SJSA1 (cell line): Measurements from ENCODE around the gene CHST6. TPM values are rescaled to one million over a fixed set of nuclear protein-coding genes. Genes with fewer than 3 reads are reported as not detected.
"Not testable (repeated sequence)": the region's sequence is repeated elsewhere in the genome, so short reads cannot be mapped to it uniquely, and the experiment has no call there.

ENCODE experiments used
- DNase-seq, 2 experiments: peaks; one replicate each; pipeline ENCODE4 v3.0.0-alpha.2; 2015 to 2020; ENCODE audit warnings: low spot score in 2 of 2, low read depth in 1 of 2
- H3K27ac ChIP-seq: fragments of 250-450 bp; sonication (Bioruptor Pico); 2 replicates; pipeline ENCODE4 v1.5.1; 2020; ENCODE audit warnings: mild to moderate bottlenecking, moderate library complexity
- H3K27me3 ChIP-seq: fragments of 250-450 bp; sonication (Bioruptor Pico); replicated peaks from 2 replicates; pipeline ENCODE4 v1.5.1; 2020; ENCODE audit warnings: mild to moderate bottlenecking, moderate library complexity
- H3K36me3 ChIP-seq: fragments of 250-450 bp; sonication (Bioruptor Pico); 2 replicates; pipeline ENCODE4 v1.5.1; 2020; ENCODE audit warnings: mild to moderate bottlenecking
- H3K4me1 ChIP-seq: fragments of 250-450 bp; sonication (Bioruptor Pico); replicated peaks from 2 replicates; pipeline ENCODE4 v1.6.1; 2021; ENCODE audit warnings: mild to moderate bottlenecking
- H3K4me3 ChIP-seq: fragments of 250-450 bp; sonication (Bioruptor Pico); 2 replicates; pipeline ENCODE4 v1.5.1; 2020; ENCODE audit warnings: mild to moderate bottlenecking
- H3K9me3 ChIP-seq: fragments of 250-450 bp; sonication (Bioruptor Pico); replicated peaks from 2 replicates; pipeline ENCODE4 v1.5.1; 2020; ENCODE audit warnings: mild to moderate bottlenecking
- total RNA-seq: library from RNA; depleted of rRNA; stranded (reverse); fragments of >200 nt; shearing (Covaris generic); gene quantifications from 2 replicates; pipeline ENCODE4 v1.2.3, GENCODE V29; 2014

CHST6 gene
- total RNA-seq, 1 experiment from 2014 or later = not detected

DNA sequence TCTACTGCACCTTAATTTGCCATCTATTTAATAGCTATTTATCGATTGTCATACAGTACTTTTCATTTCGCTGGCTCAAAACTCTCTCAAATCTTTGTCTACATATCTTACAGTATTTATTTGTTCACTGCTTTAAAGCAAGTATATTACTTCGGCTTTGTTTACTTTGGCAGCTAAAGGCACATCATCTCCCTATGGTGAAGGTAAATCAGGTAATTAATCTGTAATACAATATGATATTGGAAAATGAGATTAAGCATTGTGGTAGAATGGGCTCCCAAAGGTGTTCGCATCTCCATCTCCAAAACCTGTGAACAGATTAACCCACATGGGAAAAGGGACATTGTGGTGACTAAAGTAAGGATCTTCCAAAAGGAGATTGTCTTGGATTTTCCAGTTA lies 37.2 kb downstream of the CHST6 start:
- H3K27me3 ChIP-seq = no peaks in the 10 kb centered on the region
- DNase-seq = no peak
- H3K27ac ChIP-seq = no peak overlapping the region

DNA sequence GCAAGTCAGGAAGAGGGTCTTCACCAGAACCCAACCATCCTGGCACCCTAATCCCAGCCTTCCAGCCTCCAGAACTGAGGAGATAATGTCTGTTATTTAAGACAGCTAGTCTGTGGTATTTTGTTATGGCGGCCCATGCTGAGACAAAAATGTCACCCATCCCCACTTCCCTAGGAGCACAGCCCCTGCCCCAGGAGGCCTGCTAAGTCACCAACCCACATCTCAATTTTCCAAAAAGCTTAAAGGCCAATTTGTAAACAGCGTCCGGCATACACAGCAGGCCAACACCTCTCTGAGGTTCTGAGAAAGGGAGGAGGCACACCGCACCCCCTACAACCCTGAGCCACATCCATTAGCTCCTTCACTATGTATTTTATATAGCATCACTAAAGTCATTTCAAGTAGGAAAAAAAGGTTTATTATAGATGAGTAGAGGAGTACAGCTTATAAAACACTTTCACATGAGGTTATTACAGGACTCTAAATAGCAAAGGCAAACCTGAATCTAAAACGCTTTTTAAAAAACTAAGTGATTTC lies 37.7 kb downstream of the CHST6 start:
- Histone ChIP-seq H3K27me3 (no peaks in the 10 kb centered on the region), H3K4me3 (no peak overlapping the region), H3K27ac (no peak overlapping the region), H3K9me3 (no peaks in the 10 kb centered on the region), H3K4me1 (0 out of 2 replicates have a peak, but pooled peaks cover 3% of the 10 kb centered on the region), H3K36me3 (no peaks in the 10 kb centered on the region; the same call in 1 of the 2 replicates)
- no peak for DNase-seq

More for the DNA sequence above, 37.2 kb downstream of the CHST6 start:
- H3K4me3 ChIP-seq = no peak overlapping the region
- peaks cover 6% of the 10 kb centered on the region; the same call in 1 of the 2 replicates for H3K4me1 ChIP-seq
- no peaks in the 10 kb centered on the region; the same call in 1 of the 2 replicates for H3K36me3 ChIP-seq
- no peaks in the 10 kb centered on the region for H3K9me3 ChIP-seq

DNA sequence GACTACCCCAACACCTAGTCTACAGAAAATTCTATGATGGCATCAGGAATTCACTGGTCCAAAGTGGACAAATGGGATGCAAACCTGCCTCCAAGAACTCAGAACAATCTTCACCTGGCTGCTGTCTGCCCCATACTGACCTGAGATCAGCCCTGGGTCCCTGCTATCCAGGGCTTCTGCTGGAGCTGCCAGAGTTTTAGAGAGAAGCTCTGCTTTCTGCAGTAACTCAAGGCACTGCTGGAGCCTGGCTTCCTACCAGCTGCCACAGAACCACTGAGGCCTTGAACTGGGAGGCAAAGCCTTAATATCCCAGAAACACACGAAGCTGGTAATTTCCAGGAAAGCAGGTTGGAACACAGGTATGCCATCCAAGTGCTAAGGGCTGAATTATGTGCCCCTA lies 38.3 kb downstream of the CHST6 start:
- Histone ChIP-seq H3K4me1 (0 out of 2 replicates have a peak, but pooled peaks cover 3% of the 10 kb centered on the region), H3K27me3 (no peaks in the 10 kb centered on the region), H3K36me3 (no peaks in the 10 kb centered on the region; the same call in 1 of the 2 replicates), H3K4me3 (no peak overlapping the region), H3K27ac (no peak overlapping the region), H3K9me3 (no peaks in the 10 kb centered on the region)
- DNase-seq = no peak

DNA sequence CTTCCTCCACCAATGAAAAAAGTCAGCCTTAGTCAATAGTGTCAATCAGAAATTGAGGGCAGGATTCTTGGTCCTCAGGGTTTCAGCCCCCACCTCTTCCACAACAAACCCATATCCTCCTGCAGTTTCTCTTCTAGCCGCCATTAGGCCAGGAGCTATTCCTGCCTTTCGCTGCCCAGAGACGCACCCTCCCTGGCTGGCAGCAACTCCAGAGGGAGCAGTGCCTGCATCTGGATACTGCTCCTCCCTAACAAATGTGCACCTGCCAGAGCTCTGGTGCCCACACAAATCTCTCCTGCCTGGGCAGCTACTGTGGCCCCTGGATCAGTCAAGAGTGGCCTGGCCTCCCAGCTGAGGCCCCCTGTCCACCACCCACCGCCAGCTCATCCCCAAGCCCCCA lies 38.8 kb downstream of the CHST6 start:
- not testable (repeated sequence) for H3K4me3 ChIP-seq, H3K4me1 ChIP-seq, H3K27me3 ChIP-seq, H3K27ac ChIP-seq, H3K36me3 ChIP-seq, H3K9me3 ChIP-seq, DNase-seq

DNA sequence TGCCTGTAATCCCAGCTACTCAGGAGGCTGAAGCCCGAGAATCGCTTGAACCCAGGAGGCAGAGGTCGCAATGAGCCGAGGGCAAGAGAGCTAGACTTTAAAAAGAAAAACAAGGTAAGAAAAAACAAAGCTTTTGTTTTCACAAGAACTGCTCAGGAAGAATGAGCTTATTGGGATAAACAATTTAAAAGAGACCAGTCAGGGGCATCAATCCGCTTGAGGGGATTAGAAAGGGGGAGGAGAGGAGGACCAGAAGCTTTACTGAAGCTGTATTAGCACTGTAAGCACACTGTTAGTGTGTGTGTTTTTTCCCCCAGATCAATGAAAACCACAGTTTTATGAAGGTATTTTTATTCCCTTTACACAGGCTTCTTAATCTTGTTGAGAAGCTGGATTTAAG lies 39.6 kb downstream of the CHST6 start:
- no peaks in the 10 kb centered on the region for H3K27me3 ChIP-seq
- no peaks in the 10 kb centered on the region for H3K9me3 ChIP-seq
- peaks cover 7% of the 10 kb centered on the region for H3K36me3 ChIP-seq
- H3K4me3 ChIP-seq = no peak overlapping the region
- no peak overlapping the region for H3K27ac ChIP-seq
- H3K4me1 ChIP-seq = no peaks in the 10 kb centered on the region
- no peak for DNase-seq

DNA sequence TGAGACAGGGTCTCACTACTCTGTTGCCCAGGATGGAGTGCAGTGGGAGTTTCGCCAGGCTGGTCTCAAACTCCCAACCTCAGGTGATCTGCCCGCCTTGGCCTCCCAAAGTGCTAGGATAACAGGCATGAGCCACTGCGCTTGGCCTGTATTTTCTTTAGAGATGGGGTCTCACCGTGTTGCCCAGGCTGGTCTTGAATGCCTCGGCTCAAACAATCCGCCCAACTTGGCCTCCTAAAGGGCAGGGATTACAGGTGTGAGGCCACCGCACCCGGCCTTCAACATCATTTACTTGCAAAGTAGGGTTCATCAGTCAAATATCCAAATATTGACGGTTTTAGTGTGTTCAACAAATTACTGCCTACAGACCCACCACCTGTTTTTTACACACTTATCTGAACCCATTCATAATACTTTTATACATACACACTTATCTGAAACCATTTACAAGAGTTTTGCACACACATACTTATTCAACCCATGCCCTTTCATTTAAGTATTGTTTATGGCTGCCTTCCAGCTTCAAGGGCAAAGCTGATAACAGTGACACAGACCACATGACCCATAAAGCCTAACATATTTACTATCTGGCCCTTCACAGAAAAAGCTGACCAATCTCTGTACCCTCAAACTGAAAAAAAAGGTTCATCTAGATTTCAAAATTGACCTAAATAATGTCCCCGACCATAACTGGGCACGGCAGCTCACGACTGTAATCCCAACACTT lies 42.6 kb downstream of the CHST6 start:
- H3K27me3 ChIP-seq = no peaks in the 10 kb centered on the region
- H3K27ac ChIP-seq = no peak overlapping the region
- H3K36me3 ChIP-seq = peaks cover 16% of the 10 kb centered on the region
- DNase-seq = no peak
- H3K4me1 ChIP-seq = no peaks in the 10 kb centered on the region
- no peak overlapping the region for H3K4me3 ChIP-seq
- no peaks in the 10 kb centered on the region for H3K9me3 ChIP-seq

DNA sequence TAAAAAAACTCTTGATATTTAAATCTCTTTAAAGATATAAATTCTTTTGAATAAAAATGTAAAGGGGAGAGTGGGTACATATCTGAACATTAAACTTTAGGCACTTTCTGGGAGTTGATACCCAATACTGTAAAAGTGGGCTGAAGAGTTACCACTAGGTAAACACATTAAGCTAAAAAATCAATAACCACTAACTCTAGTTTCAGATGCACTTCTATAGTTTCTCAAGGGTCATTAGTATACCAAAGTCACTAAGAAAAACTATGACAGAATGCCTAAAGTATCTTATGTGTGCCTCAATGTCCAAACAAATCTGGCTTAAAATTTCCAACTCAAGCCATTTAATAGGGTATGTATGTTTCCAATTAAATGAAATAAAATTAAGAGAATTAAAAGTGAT lies 48.8 kb downstream of the CHST6 start:
- Histone ChIP-seq H3K9me3 (no peaks in the 10 kb centered on the region), H3K4me3 (no peak overlapping the region), H3K27ac (no peak overlapping the region), H3K36me3 (peaks cover 23% of the 10 kb centered on the region), H3K4me1 (no peaks in the 10 kb centered on the region), H3K27me3 (no peaks in the 10 kb centered on the region)
- DNase-seq = no peak

DNA sequence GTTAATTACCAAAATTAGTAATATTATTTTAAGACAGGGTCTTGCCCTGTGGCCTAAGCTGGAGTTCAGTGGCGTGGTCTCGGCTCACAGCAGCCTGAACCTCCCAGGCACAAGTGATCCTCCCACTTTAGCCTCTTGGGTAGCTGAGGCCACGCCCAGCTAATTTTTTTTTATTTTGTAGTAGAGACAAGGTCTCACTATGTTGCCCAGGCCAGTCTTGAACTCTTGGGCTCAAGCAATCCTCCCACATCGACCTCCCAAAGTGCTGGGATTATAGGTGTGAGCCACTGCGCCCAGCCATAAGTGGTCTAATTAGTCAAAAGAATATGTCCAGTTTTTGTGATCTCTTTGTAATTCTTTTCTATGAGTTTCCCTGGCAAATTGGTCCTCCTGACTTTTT lies 49.9 kb downstream of the CHST6 start:
- no peak for DNase-seq
- no peaks in the 10 kb centered on the region for H3K4me1 ChIP-seq
- no peaks in the 10 kb centered on the region for H3K27me3 ChIP-seq
- H3K9me3 ChIP-seq = no peaks in the 10 kb centered on the region
- H3K27ac ChIP-seq = no peak overlapping the region
- no peak overlapping the region for H3K4me3 ChIP-seq
- peaks cover 14% of the 10 kb centered on the region for H3K36me3 ChIP-seq

DNA sequence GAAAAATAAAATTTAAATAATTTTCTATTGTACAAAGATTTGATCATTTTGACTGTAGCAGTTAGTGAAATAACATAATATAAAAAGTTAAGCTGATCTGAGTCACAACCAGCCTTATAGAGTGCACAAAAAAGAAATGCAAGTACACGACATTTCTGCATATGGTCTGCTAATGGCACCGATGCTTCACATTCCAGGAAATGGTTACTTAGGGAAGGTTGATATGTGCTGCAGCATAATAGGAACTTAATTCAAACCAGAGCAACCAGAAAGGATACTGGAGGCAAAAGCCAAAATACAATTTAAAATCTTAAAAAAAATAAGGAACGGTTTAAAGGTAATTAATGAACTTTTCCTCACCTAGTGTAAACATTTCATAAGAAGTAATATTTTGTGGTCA lies 51.9 kb downstream of the CHST6 start:
- no peak for DNase-seq
- H3K4me1 ChIP-seq = no peaks in the 10 kb centered on the region
- no peak overlapping the region for H3K27ac ChIP-seq
- no peaks in the 10 kb centered on the region for H3K9me3 ChIP-seq
- no peaks in the 10 kb centered on the region for H3K27me3 ChIP-seq
- H3K4me3 ChIP-seq = no peak overlapping the region
- peaks cover 7% of the 10 kb centered on the region for H3K36me3 ChIP-seq

DNA sequence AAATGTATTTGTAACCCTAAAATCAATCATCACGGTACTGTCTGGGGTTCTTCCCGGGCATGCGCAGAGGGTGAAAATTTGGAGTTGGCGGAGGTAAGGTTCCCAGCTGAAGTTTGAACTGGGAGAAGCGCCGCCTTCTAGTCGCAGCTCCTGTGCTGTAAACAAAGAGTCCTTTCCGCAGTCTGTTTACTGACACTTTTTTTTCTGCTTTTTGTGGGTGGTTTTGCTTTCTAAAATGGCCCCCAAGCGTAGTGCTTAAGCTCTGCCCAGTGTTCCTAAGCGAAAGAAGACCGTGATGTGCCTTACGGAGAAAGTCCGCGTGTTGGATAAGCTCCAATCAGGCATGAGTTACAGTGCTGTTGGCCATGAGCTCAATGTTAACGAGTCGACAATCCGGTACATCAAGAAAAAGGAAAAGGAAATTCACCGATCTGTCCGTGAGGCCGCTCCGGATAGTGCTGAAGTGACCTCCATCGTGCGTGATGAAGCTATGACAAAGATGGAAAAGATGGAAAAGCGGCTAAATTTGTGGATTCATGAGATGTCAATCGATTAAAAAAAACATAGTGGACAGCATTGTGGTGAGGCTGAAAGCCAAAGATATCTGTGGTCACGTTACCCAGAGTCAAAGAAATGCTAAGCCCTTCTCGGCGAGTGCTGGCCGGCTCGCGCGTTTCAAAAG lies 61.4 kb downstream of the CHST6 start:
- peak; percentile 77 to 97 for DNase-seq
- Histone ChIP-seq H3K4me3 (peak overlapping the region; percentile 77), H3K36me3 (peaks cover 4% of the 10 kb centered on the region; the same call in 1 of the 2 replicates), H3K4me1 (peaks cover 9% of the 10 kb centered on the region), H3K27me3 (no peaks in the 10 kb centered on the region), H3K27ac (peak overlapping the region; percentile 92), H3K9me3 (no peaks in the 10 kb centered on the region)

DNA sequence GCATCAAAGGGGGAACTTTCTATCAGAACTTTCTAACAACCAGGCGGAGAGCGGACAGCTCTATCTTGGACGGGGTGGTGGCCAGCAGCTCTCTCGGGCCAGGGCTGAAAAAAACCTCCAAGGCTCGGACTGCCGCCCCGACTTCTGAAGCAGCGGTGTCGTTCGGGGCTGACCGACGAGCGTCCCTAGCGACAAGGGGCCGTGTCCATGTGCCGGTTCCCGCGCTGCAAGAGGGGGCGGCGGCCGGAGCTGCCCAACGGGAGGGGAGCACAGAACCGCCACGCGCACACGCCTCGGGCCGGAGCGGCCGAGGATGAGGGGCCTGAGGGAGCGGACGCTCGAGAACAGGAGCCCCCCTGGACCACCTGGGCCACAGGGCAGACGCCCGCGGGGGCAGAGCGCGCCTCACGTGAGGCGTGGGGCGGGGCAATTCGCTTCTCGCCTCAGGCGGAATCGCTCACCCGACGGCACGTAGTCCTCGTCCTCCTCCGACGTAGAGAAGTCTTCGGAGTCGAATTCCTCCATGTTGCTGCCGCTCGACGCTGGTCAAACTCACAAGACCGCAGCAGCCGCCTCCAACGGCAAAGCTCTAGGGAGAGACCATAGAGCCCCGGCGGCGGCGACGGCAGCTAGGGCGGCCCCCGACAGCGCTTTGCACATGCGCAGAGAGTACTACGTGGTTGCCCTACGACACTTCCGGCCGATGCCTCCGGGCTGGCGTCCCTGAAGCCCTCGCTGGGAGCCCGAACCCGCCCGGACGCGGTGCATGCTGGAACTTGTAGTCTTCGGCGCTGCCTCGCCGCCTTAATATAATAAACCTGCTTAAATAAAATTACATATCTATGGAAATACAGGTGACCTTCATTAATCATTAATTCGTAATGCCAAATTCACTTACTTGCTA lies 62.2 kb downstream of the CHST6 start, which contains the start of gene CFDP1:
CFDP1 (minus strand) TSS at position 676 of the 904 bp plus-strand sequence; CDS start at position 525, 151 bp downstream.
- Histone ChIP-seq H3K9me3 (no peaks in the 10 kb centered on the region), H3K4me3 (peak within 1 kb of the TSS; percentile 77), H3K27ac (peak within 1 kb of the TSS; percentile 92), H3K36me3 (peaks cover 4% of the 10 kb centered on the region; the same call in 1 of the 2 replicates), H3K27me3 (no peaks in the 10 kb centered on the region), H3K4me1 (peaks cover 9% of the 10 kb centered on the region)
- DNase-seq = peak; percentile 97

DNA sequence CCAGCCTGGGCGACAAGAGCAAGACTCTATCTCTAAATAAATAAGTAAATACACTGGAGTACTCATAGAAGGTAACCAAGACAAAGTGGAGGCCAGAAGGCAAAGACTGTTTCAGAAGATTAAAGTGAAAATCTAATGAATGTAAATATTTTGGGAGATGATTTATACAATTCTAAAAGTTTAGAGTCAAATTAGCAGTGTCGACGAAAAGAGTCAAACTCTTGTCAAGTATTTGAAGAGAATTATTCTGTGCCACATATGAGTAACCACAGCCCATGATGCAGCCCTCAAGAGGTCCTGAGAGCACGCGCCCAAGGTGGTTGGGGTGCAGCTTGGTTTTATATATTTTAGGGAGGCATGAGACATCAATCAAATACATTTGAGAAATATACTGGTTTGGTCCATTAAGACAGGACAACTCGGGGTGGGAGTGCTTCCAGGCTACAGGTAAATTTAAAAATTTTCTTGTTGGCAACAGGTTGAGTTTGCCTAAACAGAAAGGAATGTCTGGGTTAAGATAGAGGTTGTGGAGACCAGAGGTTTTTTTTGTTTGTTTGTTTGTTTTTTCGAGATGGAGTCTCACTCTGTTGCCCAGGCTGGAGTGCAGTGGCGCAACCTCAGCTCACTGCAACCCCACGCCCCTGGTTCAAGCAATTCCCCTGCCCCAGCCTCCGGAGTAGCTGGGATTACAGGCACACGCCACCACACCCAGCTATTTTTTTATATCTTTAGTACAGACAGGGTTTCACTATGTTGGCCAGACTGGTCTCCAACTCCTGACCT lies 65.4 kb downstream of the CHST6 start:
- H3K27ac ChIP-seq = no peak overlapping the region
- H3K4me1 ChIP-seq = peaks cover 17% of the 10 kb centered on the region
- H3K27me3 ChIP-seq = no peaks in the 10 kb centered on the region
- H3K4me3 ChIP-seq = no peak overlapping the region
- H3K36me3 ChIP-seq = peaks cover 4% of the 10 kb centered on the region; the same call in 1 of the 2 replicates
- no peaks in the 10 kb centered on the region for H3K9me3 ChIP-seq
- no peak for DNase-seq

DNA sequence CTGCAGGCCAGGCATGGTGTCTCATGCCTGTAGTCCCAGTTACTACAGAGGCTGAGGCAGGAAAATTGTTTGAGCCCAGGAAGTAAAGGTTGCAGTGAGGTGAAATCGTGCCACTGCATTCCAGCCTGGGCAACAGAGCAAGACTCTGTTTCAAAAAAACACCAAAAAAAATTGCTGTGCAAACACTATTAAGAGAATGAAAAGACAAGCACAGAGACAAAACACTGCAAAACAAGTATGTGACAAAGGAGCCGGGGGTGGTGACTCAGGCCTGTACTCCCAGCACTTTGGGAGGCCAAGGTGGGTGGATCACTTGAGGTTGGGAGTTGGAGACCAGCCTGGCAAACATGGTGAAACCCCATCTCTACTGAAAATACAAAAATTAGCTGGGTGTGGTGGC lies 68.7 kb downstream of the CHST6 start:
- not testable (repeated sequence) for H3K4me1 ChIP-seq, H3K9me3 ChIP-seq, H3K4me3 ChIP-seq, H3K36me3 ChIP-seq, H3K27me3 ChIP-seq, H3K27ac ChIP-seq
- peak; percentile 32 to 65 for DNase-seq
